Upper lobe of left lung (tissue), 4 donors: Measurements from ENCODE around the gene EYA2.

Experiments used
- POLR2A ChIP-seq, 4 donors: fragments of 450-650 bp; IDR thresholded peaks; one replicate each; pipeline ENCODE4 v1.5.1; 2016 to 2017; ENCODE audit warnings: antibody characterized with exemption in 4 of 4, mild to moderate bottlenecking in 2 of 4
- TF ChIP-seq, protein P1 (sequence below), 6 experiments: fragments of 450-650 bp in 4 of 6; fragments of 200-600 bp in 2 of 6; sonication (generic) in 2 of 6; IDR thresholded peaks; one replicate each; pipeline ENCODE4 v1.5.1; 2016 to 2019; ENCODE audit warnings: antibody characterized with exemption in 6 of 6

DNA sequence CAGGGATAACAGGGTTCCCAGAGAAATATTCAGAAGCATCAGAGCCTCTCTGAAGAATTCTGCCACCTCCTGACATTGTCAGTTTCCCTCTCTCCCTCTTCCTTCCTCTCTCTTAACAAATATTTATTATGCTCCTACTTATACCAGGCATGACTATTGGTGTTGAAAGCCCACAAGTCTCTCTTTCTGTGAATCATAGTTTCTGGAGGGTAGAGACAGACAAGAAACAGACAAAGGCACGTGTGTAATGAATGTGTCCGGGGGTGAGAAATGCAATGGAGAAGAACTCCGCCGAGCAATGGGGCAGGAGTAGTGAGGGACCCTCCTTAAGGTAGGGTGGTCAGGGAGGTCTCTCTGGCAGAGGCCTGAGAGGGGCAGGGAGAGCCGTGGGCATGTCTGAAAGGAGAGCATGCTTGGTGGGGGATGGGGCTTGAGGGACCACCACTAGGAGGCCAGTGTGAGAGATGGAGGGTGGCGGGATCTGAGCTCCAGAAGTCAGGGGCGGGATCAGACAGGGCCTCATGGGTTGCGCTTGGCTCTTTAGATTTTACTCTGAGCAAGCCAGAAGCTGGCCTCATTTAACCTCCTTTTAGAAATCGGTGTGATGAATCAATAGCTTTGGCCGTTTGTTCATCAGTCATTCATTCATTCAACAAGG is 57.3 kb downstream of the EYA2 start:
- TF ChIP-seq, protein P1, sequence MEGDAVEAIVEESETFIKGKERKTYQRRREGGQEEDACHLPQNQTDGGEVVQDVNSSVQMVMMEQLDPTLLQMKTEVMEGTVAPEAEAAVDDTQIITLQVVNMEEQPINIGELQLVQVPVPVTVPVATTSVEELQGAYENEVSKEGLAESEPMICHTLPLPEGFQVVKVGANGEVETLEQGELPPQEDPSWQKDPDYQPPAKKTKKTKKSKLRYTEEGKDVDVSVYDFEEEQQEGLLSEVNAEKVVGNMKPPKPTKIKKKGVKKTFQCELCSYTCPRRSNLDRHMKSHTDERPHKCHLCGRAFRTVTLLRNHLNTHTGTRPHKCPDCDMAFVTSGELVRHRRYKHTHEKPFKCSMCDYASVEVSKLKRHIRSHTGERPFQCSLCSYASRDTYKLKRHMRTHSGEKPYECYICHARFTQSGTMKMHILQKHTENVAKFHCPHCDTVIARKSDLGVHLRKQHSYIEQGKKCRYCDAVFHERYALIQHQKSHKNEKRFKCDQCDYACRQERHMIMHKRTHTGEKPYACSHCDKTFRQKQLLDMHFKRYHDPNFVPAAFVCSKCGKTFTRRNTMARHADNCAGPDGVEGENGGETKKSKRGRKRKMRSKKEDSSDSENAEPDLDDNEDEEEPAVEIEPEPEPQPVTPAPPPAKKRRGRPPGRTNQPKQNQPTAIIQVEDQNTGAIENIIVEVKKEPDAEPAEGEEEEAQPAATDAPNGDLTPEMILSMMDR (IDR thresholded peaks at IDR 0.05): no peak
- TF ChIP-seq POLR2A (IDR thresholded peaks at IDR 0.05): no peak
